ENCODE data around the gene PSORS1C2. TPM values are rescaled to one million over a fixed set of nuclear protein-coding genes. Genes with fewer than 3 reads are reported as not detected.

The PSORS1C2 gene
- total RNA-seq, 2 experiments from 2014 or later, result not detected

DNA sequence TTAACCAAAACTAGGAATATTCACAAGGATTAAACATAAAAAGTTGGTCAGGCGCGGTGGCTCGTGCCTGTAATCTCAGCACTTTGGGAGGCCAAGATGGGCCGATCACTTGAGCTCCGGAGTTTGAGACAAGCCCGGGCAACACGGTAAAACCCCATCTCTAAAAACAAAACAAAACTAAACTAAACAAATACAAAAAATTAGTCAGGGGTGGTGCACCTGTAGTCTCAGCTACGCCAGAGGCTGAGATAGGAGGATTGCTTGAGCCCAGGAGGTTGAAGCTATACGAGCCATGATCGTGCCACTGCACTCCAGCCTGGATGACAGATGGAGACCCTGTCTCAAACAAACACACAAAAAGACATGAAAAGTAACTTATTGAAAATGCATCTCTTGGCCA is 3.2 kb downstream of the PSORS1C2 start:
- no TSS peak for BruUV-seq (replicated peaks)
- no peak overlapping the region for H3K27ac ChIP-seq (ENCODE audit: low read depth, low read length, poor library complexity, severe bottlenecking)
- TF ChIP-seq, protein P1, sequence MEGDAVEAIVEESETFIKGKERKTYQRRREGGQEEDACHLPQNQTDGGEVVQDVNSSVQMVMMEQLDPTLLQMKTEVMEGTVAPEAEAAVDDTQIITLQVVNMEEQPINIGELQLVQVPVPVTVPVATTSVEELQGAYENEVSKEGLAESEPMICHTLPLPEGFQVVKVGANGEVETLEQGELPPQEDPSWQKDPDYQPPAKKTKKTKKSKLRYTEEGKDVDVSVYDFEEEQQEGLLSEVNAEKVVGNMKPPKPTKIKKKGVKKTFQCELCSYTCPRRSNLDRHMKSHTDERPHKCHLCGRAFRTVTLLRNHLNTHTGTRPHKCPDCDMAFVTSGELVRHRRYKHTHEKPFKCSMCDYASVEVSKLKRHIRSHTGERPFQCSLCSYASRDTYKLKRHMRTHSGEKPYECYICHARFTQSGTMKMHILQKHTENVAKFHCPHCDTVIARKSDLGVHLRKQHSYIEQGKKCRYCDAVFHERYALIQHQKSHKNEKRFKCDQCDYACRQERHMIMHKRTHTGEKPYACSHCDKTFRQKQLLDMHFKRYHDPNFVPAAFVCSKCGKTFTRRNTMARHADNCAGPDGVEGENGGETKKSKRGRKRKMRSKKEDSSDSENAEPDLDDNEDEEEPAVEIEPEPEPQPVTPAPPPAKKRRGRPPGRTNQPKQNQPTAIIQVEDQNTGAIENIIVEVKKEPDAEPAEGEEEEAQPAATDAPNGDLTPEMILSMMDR (conservative IDR thresholded peaks at IDR 0.05; ENCODE audit: low read length), result no peak
- no peak for TF ChIP-seq EZH2phosphoT487 (IDR thresholded peaks at IDR 0.05; ENCODE audit: borderline replicate concordance, low read depth, low read length)
- H3K79me2 ChIP-seq (ENCODE audit: insufficient read depth, low read depth, low read length), result no peaks in the 10 kb centered on the region
- H3K4me1 ChIP-seq (ENCODE audit: insufficient read depth, low read length, poor library complexity, severe bottlenecking), result peaks cover 6% of the 10 kb centered on the region
- H2AFZ ChIP-seq (ENCODE audit: low read length), result no peak overlapping the region
- ChIA-PET POLR2A (no interaction called here), CTCF (ENCODE audit: unreplicated experiment) (no interaction called here)
- no peak overlapping the region for H3K4me3 ChIP-seq (ENCODE audit: low read depth, low read length, poor library complexity, severe bottlenecking)
- H3K36me3 ChIP-seq (ENCODE audit: insufficient read depth, low read length), result no peaks in the 10 kb centered on the region
- no peak overlapping the region for H3K4me2 ChIP-seq (ENCODE audit: low read length)
- intact Hi-C loops (cut with micrococcal nuclease; ENCODE audit: unreplicated experiment), result no loop called here
- no peaks in the 10 kb centered on the region for H4K20me1 ChIP-seq (ENCODE audit: insufficient read depth, low read length)
- no peaks in the 10 kb centered on the region for H3K9me2 ChIP-seq (ENCODE audit: insufficient read depth, low read length)
- no peak for DNase-seq (ENCODE audit: low spot score)
- no peaks in the 10 kb centered on the region for H3K9me3 ChIP-seq (ENCODE audit: low read length)

DNA sequence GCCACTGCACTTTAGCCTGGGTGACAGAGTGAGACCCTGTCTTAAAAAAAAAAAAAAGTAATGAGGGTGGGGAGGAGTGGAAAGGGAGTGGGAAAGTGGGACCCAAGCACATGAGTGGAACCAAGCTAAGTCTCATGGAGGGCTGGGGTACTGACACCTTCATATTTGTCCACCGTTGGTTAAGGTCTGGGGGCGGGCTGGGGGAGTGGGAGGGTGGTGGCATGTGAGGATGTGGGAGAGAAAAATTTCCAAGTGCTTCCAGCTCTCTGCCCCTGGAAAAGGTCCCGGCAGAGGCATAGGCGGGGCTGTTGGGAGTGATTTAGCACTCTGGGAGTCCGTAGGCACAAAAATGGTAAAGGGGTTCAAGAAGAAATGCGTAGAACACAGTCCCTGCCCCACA is 6.1 kb downstream of the PSORS1C2 start:
- CTCF ChIA-PET (ENCODE audit: unreplicated experiment), result interaction anchor here (0.6 kb wide), 1 partner anchor 172 kb away, joined by 3 read pairs; no protein-coding TSS in a partner anchor
- no peak for TF ChIP-seq EZH2phosphoT487 (IDR thresholded peaks at IDR 0.05; ENCODE audit: borderline replicate concordance, low read depth, low read length)
- TF ChIP-seq, protein P1 (conservative IDR thresholded peaks at IDR 0.05; ENCODE audit: low read length), result no peak
- H3K27ac ChIP-seq (ENCODE audit: low read depth, low read length, poor library complexity, severe bottlenecking), result no peak overlapping the region
- intact Hi-C loops (cut with micrococcal nuclease; ENCODE audit: unreplicated experiment), result no loop called here
- H3K9me3 ChIP-seq (ENCODE audit: low read length), result no peaks in the 10 kb centered on the region
- H3K4me3 ChIP-seq (ENCODE audit: low read depth, low read length, poor library complexity, severe bottlenecking), result no peak overlapping the region
- no TSS peak for BruUV-seq (replicated peaks)
- H2AFZ ChIP-seq (ENCODE audit: low read length), result no peak overlapping the region
- no peaks in the 10 kb centered on the region for H3K9me2 ChIP-seq (ENCODE audit: insufficient read depth, low read length)
- H3K4me2 ChIP-seq (ENCODE audit: low read length), result no peak overlapping the region
- H3K79me2 ChIP-seq (ENCODE audit: insufficient read depth, low read depth, low read length), result no peaks in the 10 kb centered on the region
- DNase-seq (ENCODE audit: low spot score), result no peak
- no peaks in the 10 kb centered on the region for H3K36me3 ChIP-seq (ENCODE audit: insufficient read depth, low read length)
- H4K20me1 ChIP-seq (ENCODE audit: insufficient read depth, low read length), result no peaks in the 10 kb centered on the region
- peaks cover 4% of the 10 kb centered on the region for H3K4me1 ChIP-seq (ENCODE audit: insufficient read depth, low read length, poor library complexity, severe bottlenecking)
- POLR2A ChIA-PET, result no interaction called here

DNA sequence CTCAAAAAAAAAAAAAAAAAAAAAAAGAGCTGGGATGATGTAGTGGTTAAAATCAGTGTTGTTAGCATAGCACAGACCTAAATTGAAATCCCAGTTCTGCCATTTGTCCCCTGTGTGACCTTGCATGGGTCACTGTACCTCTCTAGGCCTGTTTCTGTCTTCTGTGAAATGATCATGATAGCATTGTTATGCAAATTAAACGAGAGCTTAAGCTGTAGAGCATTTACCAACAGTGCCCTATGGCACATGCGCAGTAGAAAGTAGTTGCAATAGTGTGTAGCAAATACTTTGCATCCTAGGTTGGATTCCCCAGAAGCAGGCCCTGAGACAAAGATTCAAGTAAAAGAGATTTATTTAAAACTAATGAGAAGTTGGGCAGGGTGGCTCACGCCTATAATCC is 7.3 kb downstream of the PSORS1C2 start:
- no peaks in the 10 kb centered on the region for H3K9me2 ChIP-seq (ENCODE audit: insufficient read depth, low read length)
- H3K27ac ChIP-seq (ENCODE audit: low read depth, low read length, poor library complexity, severe bottlenecking), result no peak overlapping the region
- no peaks in the 10 kb centered on the region for H3K36me3 ChIP-seq (ENCODE audit: insufficient read depth, low read length)
- H2AFZ ChIP-seq (ENCODE audit: low read length), result no peak overlapping the region
- H3K4me1 ChIP-seq (ENCODE audit: insufficient read depth, low read length, poor library complexity, severe bottlenecking), result no peaks in the 10 kb centered on the region
- no peak overlapping the region for H3K4me3 ChIP-seq (ENCODE audit: low read depth, low read length, poor library complexity, severe bottlenecking)
- no peak for TF ChIP-seq EZH2phosphoT487 (IDR thresholded peaks at IDR 0.05; ENCODE audit: borderline replicate concordance, low read depth, low read length)
- TF ChIP-seq, protein P1 (conservative IDR thresholded peaks at IDR 0.05; ENCODE audit: low read length), result no peak
- intact Hi-C loops (cut with micrococcal nuclease; ENCODE audit: unreplicated experiment), result no loop called here
- ChIA-PET POLR2A (interaction anchor here (0.6 kb wide), 1 partner anchor 16 kb away, joined by 3 read pairs; no protein-coding TSS in a partner anchor), CTCF (ENCODE audit: unreplicated experiment) (no interaction called here)
- H3K4me2 ChIP-seq (ENCODE audit: low read length), result no peak overlapping the region
- DNase-seq (ENCODE audit: low spot score), result no peak
- no peaks in the 10 kb centered on the region for H3K9me3 ChIP-seq (ENCODE audit: low read length)
- no peaks in the 10 kb centered on the region for H3K79me2 ChIP-seq (ENCODE audit: insufficient read depth, low read depth, low read length)
- no TSS peak for BruUV-seq (replicated peaks)
- H4K20me1 ChIP-seq (ENCODE audit: insufficient read depth, low read length), result no peaks in the 10 kb centered on the region

All from OCI-LY7 (cell line).